ENCODE data around the gene DNAJC22.
A peak's percentile ranks its signal among the peaks of the same experiment; 100 is the strongest.

The DNAJC22 gene

DNA sequence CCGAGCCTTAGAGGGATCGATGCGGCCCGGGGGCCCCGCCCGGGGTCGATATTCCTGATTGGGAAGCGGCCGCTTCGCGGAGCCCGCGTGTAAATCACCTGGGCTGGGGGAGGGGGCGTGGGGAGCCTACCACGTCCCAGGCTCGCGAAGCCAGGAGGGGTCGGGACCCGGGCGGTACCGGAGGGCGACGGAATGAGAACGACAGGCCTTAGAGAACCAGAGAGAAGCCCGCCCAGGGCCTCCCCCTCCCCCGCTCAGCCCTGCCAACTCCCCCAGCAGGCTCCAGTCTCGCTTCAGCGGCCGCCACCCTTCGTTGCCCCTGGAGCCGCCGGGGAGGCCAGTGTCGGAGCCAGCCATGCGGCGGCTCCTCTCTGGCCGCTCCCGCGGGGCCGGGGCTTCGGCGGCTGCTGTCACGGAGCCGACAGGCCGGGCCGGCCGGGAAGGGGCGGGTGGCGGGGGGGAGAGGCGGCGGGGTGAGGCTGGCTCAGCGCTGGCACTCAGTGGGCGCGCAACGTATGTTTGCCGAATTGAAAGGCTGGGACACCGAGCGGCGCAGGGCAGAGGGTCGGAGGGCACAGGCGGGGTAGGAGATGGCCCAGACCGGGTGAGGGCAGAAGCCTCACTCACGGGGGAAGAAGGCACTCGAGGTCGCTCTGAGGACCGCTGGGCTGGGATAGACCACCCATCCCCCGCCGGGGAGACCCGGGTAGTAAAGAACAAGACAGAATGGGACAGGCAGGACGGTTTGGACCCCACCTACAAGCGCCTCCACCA is 1.4 kb upstream of the DNAJC22 start:
- DNase-seq (ENCODE audit: low spot score), result no peak

DNA sequence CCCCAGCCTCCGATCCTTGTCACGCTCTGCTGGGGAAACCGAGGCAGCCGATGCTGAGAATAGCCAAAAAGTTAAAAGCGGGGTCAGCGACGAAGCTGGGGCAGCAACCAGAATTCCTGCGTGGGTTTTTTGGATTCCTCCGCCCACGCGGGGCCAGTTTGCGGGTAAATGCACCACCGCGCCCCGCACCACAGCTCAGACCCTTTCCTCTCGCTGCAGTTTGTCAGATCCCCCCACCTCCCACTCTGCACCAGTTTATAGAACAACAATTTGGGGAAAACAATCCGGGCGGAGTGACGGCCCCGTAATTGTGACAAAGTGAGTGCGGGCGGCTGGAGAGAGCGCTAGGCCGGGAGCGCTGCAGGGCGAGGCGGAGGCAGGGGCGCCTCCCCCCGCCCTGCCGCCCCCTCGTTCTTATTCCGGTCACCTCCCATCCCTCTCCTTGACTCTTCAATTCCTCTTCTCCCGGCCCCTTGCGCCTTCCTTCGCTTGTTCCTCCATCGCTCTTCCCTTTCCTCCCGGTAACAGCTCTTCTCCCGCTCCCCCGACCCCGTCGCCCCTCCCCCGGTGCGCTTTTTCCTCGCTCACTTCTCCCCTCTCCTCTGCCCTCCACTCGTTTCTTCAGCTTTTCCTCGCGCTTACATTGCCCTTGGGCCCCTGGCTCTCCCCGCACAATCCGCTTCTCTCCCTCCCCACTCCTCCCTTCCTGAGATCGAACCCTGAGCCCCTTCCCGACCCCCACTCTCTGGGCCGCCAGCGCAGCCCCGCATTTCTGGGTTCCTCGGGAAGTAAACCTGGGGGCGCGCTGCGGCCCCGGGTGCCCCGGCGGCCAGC is 646 bp upstream of the DNAJC22 start:
- DNase-seq (ENCODE audit: low spot score), result no peak

DNA sequence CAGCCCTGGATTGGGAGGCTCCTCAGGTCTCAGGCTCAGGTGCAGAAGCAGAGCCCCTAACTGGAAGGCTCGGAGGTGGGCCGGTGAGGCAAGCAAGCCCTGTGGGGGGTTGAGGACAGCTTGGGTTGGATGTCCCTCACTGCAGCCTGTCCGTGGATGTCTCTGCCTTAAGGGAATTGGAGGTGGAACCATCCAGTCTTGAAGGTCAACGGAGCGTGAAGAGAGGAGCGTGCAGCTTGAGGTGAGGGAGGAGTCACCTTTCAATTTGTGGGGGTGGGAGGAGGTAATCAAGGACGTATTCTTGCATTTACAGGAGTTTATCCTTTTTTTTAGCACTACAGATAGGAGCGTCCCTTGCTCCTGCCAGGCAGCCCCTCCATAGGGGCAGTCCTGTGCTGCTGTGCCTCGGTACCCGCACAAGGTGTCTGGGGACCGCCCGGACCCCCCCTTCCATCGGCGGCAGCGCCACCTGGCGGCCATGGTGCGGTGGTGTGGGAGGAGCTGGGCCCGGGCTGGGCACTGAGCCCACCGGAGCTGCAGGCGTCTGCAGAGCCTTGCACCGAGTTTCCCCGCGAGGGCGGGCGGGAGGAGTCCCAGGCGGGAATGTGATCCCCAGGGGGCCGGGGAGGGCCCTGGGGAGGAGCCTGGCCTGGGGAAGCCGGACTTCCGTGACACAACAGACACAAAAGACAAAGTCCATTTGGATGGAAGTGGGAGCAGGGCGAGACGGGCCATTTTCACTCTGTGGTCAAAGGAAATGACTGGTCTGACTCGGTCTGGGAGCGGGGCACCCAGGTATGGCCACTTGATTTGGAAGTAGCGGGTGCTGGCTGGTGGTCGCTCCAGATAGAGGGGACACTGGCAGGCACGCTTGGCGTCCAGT is 864 bp downstream of the DNAJC22 start:
- DNase-seq (ENCODE audit: low spot score), result peak; percentile 78

DNA sequence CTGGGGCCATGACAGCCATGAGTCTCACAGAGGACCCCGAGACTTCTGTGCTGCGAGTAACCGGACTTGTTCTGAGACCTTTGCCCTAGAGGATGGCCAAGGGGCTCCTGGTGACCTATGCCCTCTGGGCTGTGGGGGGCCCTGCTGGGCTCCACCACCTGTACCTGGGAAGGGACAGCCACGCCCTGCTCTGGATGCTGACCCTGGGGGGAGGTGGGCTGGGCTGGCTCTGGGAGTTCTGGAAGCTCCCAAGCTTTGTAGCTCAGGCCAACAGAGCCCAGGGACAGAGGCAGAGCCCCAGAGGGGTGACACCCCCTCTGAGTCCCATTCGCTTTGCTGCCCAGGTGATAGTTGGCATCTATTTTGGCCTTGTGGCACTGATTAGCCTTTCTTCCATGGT is 2.1 kb downstream of the DNAJC22 start:
- no peak for DNase-seq (ENCODE audit: low spot score)

DNA sequence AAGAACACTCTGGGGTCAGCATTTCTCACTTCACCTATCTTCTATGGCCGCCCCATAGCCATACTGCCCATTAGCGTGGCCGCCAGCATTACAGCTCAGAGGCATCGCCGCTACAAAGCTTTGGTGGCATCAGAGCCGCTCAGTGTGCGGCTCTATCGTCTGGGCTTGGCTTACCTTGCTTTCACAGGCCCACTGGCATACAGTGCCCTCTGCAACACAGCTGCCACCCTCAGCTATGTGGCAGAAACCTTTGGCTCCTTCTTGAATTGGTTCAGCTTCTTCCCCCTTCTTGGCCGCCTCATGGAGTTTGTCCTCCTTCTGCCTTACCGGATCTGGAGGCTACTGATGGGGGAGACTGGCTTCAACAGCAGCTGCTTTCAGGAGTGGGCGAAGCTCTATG is 2.6 kb downstream of the DNAJC22 start:
- DNase-seq (ENCODE audit: low spot score), result no peak

DNA sequence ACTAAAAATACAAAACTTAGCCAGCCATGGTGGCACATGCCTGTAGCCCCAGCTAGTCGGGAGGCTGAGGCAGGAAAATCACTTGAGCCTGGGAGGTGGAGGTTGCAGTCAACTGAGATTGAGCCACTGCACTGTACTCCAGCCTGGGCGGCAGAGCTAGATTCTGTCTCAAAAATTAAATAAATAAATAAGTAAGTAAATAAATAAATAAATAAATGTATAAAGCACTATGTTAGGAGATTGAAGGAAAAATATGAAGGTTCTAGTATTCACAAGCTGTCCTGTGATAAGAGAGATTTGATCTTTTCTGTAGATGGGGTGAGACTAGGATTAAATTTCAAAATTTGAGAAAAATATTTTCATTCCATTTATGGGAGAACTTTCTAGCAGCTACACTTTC is 5.7 kb downstream of the DNAJC22 start:
- no peak for DNase-seq (ENCODE audit: low spot score)

DNA sequence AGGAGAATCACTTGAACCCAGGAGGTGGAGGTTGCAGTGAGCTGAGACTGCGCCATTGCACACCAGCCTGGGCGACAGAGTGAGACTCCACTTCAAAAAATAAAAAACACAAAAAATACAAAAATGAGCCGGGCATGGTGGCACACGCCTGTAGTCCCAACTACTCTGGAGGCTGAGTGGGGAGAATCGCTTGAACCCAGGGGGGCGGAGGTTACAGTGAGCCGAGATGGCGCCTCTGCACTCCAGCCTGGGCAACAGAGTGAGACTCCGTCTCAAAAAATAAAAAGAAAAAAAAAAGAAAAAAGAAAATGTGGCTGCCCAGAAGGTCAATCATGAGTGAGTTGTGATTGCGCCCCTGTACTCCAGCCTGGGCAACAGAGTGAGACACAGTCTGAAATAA is 9.2 kb downstream of the DNAJC22 start:
- DNase-seq (ENCODE audit: low spot score), result no peak

DNA sequence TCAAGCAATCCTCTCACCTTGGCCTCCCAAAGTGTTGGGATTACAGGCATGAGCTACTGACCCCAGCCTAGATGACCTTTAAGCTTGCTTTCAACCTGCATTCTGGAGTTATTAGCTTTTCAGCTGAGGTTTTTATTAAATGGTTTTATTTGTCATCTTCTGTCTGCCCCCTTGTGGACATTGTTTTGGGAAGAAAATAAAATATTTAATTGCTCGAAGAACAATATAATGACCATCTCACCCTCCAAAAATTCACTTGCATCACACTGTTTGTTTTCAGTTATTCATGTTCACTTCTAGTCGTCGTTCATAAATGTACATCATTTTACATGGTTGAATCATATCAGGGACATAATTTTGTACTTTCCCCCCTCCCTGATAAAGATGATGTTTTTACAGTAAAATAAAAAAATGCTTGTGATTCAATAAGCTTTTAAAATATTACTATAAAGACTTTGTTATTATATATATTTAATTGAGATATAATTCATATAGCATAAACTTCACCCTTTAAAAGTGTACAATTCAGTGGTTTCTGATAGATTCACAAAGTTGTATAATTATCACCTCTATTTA is 10.5 kb downstream of the DNAJC22 start:
- peak; percentile 30 for DNase-seq (ENCODE audit: low spot score)

DNA sequence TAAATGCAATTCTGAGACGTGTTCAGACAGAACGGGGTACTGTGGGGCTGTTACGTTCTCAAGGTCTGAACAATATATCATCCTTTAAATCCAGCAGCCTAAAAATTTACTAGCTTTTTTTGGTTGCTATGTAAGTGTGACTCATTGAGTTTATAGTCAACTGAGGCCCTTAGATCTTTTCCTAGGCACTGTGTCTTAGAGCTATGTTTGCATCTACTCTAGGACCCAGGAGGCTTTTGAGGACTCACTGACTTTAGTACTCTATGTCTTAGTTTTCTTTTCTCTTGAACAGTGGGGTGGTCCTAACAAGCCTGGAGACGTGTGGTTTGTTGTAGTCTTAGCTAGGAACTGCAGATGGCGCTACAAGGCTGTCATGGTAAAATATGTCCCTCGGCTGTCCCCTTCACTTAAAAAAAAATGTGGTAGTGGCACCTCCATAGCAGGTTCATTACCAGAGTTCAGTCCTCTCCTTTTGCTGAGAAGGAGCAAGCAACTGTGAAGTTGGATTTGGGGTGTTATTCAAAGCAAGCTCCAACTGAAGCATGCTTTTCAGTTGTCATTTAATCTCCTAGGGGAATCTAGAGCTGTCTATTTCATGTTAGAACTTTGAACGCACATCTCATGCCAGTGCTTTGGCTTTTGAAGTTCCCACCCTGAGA is 11.9 kb downstream of the DNAJC22 start:
- DNase-seq (ENCODE audit: low spot score), result peak; percentile 72

DNA sequence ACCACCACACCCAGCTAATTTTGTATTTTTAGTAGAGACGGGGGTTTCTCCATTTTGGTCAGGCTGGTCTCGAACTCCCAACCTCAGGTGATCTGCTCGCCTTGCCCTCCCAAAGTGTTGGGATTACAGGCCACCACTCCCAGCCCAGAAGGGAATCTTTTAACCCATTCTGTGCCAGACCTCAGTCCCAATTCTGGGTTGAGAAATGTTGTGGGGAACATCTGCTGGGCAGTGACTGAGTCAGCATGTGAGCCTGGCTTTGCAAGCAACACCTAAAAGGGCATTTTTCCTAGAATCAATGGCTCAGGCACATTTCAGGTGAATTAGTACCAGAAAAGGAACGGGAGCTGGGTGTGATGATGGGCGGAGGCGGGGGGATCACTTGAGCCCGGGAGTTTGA is 13.0 kb downstream of the DNAJC22 start:
- DNase-seq (ENCODE audit: low spot score), result no peak

DNA sequence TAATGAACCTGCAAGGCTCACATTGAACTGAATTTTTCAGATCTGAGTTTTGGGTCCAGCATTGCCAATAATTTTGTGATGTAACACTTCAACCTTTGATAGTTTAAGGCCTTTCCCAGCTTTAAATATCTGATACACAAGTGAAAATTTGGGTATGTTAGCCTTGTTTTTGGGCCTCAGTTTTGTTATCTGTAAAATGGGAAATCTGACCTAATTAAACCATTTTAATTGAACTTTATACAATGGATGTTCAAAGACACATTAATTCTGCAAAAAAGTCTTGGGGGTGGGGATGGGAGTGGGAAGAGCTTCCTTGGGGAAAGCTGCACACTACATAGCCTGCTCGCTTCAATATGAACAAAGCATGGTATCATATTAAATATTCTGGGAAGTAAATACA is 15.4 kb downstream of the DNAJC22 start:
- no peak for DNase-seq (ENCODE audit: low spot score)

DNA sequence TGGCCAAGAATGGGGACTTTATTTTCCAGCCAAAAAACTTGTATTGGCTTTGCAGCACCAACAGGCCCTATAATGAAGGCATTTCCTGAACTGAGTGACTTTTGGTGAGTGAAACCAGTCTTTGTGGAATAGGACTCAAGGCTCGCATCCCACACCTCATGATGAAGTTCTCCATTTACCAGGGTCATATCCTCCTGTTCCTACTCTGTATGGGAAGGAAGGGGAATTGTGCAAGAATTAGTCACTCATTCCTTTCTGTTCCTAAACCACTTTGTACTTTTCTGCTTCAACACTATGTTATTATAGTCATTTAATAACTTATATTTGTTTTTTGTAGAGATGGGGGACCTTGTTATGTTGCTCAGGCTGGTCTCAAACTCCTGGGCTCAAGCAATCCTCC is 18.3 kb downstream of the DNAJC22 start:
- DNase-seq (ENCODE audit: low spot score), result no peak

DNA sequence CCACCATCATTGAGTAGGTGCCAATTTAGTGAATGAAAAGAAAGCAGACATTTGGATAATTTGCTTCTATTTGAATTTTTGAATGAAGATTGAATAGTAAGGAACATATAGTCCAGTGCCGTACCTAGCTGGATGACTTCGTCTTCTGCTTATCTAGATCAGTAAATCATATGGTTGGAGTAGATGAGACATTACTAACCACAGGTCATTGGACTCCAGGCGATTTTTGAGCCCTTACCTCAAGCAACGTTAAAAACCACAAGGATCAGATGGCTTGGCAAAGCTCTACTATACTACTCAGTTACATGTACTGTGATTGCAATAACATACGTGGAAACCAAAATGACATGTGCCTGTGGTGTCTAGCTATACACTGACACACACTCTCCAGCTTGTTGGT is 18.9 kb downstream of the DNAJC22 start:
- no peak for DNase-seq (ENCODE audit: low spot score)

DNA sequence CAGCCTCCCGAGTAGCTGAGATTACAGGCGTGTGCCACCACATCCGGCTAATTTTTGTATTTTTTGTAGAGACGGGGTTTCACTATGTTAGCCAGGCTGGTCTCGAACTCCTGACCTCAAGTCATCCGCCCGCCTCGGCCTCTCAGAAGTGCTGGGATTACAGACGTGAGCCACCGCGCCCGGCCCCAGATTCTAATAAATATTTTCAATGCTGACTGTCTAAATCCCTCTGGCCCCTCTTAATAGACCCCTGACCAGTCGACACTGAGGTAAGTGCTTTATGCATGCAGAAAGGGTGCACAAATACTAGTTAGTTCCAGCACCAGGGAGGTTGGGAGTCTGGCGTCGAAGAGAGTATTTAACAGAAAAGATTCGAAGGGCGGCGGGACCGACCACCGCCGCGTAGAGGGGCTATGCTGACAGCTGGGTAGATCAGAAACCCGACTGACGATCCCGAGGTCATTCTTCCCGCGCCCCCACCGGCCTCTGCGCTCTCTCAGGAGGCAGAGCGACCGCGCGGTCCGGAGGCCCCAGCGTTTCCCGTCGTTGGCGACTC is 19.5 kb downstream of the DNAJC22 start:
- DNase-seq (ENCODE audit: low spot score), result no peak

DNA sequence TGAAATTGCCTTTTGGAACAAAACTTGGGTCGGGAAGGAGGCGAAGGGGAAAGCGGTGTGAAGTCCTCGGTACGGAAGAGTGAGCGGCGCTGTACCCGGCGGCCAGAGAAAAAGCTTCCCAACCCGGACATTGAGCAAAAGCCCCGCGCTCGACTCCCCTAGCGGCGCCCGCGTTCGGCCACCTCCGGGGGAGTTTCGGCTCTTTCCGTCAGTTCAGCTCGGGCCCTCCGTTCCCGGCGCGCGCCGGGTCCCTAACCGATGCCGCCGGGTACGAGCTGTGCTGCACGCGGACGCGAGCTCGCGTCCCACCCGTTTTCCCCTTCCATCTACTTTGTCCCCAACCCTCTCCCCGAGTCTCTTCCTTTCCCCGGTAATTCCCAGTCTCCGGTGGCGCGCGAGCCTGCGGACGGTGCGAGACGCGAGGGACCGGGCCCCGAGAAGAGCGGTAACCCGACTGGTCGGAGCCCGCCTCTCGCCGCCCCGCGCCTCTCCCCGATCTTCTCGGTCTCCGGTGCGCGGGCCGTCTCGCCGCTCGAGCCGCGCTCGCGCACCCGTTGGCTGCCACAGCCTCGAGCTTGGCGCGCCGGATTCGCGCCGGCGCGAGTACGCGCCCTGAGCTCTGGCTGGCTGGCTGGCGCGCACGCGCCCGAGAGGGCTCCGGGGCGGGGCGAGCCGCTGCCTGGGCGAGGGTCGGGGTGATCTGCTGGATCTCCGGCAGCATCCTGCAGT is 20.1 kb downstream of the DNAJC22 start:
- DNase-seq (ENCODE audit: low spot score), result peak; percentile 82

DNA sequence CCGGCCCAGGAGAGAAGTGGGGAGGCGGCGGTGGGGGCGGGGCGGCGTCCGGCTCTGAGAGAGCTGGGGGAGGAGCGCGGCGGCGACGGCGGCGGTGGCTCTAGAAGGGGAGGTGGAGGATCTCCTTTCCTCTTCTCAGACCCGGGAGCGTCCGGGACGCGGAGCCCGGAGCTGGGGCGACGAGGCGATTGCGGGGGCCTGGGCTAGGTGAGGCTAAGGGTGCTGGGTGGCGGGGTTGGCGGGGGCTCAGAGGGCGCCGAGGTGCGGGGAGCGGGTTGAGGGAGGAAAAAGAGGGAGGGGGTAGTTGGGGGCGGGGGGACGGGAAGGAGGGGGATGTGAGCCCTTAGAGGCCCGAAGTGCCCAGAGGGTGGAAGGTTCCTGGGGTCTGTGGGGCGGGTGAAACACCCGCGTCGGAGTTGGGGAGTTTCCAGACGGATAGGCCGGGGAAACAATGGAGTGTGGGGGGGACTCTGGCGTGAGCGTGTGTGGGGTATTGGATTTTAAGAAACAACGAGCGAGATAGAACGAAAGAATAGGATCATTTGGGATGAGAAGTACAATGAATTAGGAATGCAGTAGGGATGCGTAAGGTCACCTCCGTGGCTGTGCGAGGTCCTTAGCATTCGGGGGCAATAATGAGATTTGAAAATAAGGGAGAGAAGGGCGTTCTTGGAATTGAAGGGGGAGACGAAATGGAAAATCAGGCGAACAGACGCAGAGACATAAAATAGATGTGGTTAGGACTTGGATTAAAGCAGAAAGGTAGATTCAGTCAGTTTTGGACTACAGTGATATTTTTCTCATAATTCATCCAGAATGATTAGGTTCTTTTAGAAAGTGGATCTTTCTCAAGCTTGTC is 20.9 kb downstream of the DNAJC22 start, which contains the start of gene SPATS2:
SPATS2 (plus strand) TSS at position 82 of the 859 bp plus-strand sequence. CDS start 93,551 bp downstream, outside the sequence.
- DNase-seq (ENCODE audit: low spot score), result no peak

DNA sequence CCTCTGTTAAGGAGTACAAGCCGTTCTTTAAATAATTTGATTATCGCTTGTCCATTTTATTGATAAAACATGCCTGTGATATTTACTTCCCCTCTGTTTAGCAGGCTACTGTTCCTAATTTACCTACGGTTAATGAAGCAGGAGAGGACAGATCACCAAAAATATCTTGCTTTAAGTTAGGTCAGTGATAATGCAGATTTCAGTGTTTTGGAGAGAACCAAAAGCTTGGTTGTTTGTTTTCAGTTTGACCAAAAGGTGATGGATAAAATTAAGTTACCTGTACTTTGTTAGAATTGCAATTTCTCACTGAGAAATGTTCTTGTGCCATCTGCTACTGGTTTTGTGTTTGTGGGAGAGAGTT is 21.5 kb downstream of the DNAJC22 start:
- no peak for DNase-seq (ENCODE audit: low spot score)

DNA sequence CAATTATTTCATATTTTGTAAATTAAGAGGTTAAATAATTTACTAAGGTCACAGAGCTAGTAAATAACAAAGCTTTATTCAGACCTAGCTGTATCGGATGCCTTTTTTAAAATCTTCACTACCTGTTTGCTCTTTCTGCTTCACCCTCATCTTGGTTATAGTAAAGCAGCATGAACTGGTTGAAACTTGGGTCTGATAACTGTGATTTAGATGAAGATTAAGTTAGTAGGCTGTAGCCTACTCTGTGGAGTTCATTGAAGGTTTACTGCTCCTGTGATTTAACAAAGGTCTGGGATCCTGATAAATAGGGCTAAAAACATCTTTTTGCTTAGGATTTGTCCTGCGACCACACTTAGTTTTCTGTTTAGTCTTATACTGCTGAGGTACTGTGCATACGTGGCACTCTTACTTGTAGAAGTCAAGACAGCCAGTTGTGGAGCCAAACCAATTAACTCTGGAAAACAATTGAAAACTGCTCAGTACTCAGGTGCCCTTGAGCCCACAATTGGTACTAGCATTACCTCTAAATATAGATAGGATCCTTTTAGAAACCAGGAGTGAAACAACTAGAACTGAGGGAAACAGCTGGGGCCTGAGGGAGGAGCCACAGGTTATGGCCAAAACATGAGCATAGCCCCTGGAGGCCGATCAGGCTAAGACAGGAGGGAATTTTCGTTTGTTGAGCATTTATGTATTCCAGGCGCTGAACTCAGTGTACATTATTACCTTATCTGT is 22.9 kb downstream of the DNAJC22 start:
- DNase-seq (ENCODE audit: low spot score), result no peak

DNA sequence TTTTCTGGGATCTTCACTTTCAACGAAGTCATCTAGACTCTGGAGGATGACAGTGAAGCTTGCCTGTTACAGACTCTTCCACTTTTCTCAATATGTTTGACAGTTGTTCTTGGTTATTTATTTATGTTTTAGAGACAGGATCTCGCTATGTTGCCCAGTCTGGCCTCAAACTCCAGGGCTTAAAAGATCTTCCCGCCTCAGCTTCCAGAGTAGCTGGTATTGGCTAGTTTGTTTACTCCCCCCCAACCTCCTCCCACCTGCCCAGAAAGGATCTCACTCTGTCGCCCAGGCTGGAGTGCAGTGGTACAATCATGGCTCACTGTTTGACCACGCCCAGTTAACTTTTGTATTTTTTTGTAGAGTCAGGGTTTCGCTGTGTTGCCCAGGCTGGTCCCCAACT is 23.9 kb downstream of the DNAJC22 start:
- no peak for DNase-seq (ENCODE audit: low spot score)
